ENCODE measurements around the gene CILP2.

Gene CILP2

DNA sequence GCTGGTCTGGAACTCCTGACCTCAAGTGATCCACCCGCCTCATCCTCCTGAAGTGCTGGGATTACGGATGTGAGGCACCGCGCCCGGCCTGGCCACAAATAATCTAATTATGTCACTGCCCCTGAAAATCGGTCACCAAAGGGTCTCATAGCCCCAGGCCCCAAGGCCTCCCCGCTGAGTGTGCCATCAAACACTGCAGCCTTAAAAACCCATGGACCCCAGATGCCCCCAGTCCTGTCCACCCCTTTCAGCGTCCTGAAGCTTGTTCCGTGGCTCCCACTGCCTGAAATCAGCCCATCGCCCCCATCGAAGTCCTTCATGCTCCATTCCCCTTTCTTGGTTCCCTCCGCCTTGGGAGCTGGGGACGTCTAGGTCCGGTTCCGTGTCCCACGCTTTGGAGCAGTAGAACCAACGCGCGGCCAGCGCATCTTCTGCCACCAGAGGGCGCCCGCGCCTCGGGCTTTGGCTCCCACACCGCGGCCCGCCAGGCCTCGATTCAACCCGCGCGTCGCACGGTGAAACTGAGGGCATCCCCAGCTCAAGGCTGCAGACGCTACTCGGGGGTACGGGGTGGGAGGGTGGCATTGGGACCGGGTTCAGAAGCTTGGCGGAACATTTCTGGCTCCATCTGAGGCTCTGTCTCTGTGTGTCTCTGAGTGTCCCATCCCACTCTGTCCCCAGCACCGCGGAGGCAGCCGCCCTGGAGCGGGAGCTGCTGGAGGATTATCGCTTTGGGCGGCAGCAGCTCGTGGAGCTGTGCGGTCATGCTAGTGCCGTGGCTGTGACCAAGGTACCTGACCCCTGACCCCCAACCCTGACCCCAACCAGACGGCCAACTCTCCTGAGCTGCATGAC, 5.9 kb upstream of the CILP2 start:
- TF ChIP-seq FOXP2 (optimal IDR thresholded peaks at IDR 0.05; ENCODE audit: borderline replicate concordance, extremely low read depth, extremely low read length, insufficient read depth) = no peak
- TF ChIP-seq POLR2AphosphoS5 (IDR thresholded peaks at IDR 0.05; ENCODE audit: low read depth, low read length) = peak; percentile 20; the same call in 1 of the 2 replicates

DNA sequence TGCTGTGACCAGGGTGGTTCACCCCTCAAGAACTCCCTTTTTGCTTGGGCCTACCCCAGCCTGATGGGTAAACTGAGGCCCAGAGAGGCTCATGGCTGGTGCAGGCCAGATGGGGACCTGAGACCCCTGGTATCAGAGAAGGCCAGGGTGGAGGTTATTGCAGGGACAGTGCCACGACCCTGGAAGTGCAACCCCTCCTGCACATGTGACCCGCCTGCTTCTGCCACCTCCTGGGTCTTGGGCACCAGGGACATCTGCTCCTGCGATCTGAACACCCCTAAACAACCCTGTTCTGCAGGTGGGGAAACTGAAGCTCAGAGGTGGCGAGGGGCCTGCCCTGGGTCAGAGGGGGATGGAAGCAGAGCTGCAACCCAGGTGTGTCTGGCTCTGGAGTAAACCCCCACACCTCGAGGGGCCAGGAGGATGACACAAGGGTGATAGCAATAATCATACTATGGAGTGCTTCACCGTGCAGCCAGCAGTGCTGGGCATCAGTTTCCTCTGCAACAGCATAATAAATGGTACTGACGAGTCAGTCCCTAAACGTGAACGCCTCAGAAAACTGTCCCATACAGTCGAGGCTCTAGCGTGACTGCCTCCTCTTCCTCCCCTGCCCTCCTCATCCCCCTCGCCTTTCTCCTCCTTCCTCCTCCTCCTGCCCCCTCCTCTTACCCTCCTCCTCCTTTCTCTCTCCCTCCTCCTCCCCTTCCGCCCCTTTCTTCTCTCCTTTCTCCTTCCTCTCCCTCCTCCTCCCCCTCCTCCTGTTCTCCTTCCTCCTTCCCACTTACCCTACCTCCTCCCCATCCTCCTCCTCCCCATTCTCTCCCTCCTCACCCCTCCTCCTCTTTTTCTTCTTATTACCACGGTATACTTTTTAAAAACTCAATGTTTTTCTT, 5.0 kb upstream of the CILP2 start:
- no peak for TF ChIP-seq SIN3A (IDR thresholded peaks at IDR 0.05; ENCODE audit: borderline replicate concordance, insufficient read depth, low read length)
- TF ChIP-seq TAF1 (IDR thresholded peaks at IDR 0.05; ENCODE audit: borderline replicate concordance, insufficient read depth, low read length) = no peak
- TF ChIP-seq POLR2AphosphoS5 (IDR thresholded peaks at IDR 0.05; ENCODE audit: low read depth, low read length) = no peak
- no peak for TF ChIP-seq FOXP2 (optimal IDR thresholded peaks at IDR 0.05; ENCODE audit: borderline replicate concordance, extremely low read depth, extremely low read length, insufficient read depth)
- TF ChIP-seq, protein P1, sequence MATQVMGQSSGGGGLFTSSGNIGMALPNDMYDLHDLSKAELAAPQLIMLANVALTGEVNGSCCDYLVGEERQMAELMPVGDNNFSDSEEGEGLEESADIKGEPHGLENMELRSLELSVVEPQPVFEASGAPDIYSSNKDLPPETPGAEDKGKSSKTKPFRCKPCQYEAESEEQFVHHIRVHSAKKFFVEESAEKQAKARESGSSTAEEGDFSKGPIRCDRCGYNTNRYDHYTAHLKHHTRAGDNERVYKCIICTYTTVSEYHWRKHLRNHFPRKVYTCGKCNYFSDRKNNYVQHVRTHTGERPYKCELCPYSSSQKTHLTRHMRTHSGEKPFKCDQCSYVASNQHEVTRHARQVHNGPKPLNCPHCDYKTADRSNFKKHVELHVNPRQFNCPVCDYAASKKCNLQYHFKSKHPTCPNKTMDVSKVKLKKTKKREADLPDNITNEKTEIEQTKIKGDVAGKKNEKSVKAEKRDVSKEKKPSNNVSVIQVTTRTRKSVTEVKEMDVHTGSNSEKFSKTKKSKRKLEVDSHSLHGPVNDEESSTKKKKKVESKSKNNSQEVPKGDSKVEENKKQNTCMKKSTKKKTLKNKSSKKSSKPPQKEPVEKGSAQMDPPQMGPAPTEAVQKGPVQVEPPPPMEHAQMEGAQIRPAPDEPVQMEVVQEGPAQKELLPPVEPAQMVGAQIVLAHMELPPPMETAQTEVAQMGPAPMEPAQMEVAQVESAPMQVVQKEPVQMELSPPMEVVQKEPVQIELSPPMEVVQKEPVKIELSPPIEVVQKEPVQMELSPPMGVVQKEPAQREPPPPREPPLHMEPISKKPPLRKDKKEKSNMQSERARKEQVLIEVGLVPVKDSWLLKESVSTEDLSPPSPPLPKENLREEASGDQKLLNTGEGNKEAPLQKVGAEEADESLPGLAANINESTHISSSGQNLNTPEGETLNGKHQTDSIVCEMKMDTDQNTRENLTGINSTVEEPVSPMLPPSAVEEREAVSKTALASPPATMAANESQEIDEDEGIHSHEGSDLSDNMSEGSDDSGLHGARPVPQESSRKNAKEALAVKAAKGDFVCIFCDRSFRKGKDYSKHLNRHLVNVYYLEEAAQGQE (IDR thresholded peaks at IDR 0.05; ENCODE audit: insufficient read depth in 1 of 2, low read depth in 2 of 2, low read length in 2 of 2) = no peak

DNA sequence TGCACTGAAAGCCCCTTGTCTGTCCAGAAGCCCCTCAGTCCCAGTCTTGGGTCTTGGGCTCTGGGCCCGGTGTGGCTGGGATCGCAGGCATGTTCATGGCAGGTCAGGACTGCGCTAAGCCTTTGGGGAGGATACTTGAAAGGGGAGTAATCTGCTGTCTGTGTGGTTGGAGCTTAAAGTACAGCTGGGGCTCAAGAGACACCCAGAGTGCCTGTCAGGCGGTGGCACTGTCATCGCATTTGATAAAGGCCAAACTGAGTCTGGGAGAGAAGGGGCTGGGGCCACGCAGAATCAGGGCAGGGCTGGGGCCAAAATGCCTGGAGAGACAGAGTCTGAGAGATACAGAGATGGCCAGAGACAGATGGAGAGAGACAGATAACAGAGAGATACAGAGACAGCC, 4.2 kb upstream of the CILP2 start:
- no peak for TF ChIP-seq POLR2AphosphoS5 (IDR thresholded peaks at IDR 0.05; ENCODE audit: low read depth, low read length)
- TF ChIP-seq SIN3A (IDR thresholded peaks at IDR 0.05; ENCODE audit: borderline replicate concordance, insufficient read depth, low read length) = no peak
- TF ChIP-seq, protein P1 (IDR thresholded peaks at IDR 0.05; ENCODE audit: insufficient read depth in 1 of 2, low read depth in 2 of 2, low read length in 2 of 2) = no peak
- no peak for TF ChIP-seq FOXP2 (optimal IDR thresholded peaks at IDR 0.05; ENCODE audit: borderline replicate concordance, extremely low read depth, extremely low read length, insufficient read depth)
- no peak for TF ChIP-seq TAF1 (IDR thresholded peaks at IDR 0.05; ENCODE audit: borderline replicate concordance, insufficient read depth, low read length)

DNA sequence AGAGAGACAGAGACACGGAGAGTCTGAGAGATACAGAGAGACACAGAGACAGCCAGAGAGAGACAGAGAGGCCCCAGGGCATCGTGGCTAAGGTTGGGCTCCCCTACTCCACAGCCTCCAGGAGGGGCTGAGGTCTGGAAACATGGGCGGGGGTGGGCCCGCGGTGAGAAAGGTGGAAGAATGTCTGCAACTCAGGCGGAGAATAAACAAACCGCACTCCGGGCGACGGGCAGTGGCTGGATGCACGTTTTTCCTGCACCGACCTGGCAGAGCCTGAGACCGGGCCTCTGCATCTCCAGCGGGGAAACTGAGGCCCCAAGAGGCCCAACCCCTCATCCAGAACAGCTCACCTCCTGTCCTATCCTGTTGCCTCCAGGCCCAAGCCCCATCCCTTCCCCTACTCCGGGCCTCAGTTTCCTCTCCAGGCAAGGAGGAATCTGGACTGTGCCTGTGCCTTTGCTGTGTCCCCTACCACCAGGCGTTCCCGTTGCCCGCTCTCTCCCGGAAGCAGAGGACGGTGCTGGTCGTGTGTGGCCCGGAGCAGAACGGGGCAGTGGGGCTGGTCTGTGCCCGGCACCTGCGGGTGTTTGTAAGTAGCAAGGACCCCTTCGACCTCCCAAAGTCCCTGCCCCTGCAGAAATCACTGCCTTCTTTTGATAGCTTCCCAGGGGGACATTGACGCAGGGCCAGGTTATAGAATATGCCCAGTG, 3.4 kb upstream of the CILP2 start:
- TF ChIP-seq, protein P1 (IDR thresholded peaks at IDR 0.05; ENCODE audit: insufficient read depth in 1 of 2, low read depth in 2 of 2, low read length in 2 of 2) = no peak
- TF ChIP-seq POLR2AphosphoS5 (IDR thresholded peaks at IDR 0.05; ENCODE audit: low read depth, low read length) (no peak), TAF1 (IDR thresholded peaks at IDR 0.05; ENCODE audit: borderline replicate concordance, insufficient read depth, low read length) (no peak), SIN3A (IDR thresholded peaks at IDR 0.05; ENCODE audit: borderline replicate concordance, insufficient read depth, low read length) (no peak), FOXP2 (optimal IDR thresholded peaks at IDR 0.05; ENCODE audit: borderline replicate concordance, extremely low read depth, extremely low read length, insufficient read depth) (no peak)
